K562 (cell line): ENCODE data around the gene MYO1D. TPM values are rescaled to one million over a fixed set of nuclear protein-coding genes. Genes with fewer than 3 reads are reported as not detected.
A peak's percentile ranks its signal among the peaks of the same experiment; 100 is the strongest.

Source experiments
- ADNP ChIP-seq: fragments of 200-800 bp; sonication (Bioruptor generic); IDR thresholded peaks from 2 replicates; pipeline ENCODE4 v1.6.1; 2016; ENCODE audit warnings: missing genetic modification characterization, missing compliant biosample characterization
- BRD9 ChIP-seq: fragments of 450-650 bp; IDR thresholded peaks from 2 replicates; pipeline ENCODE4 v1.6.1; 2018; ENCODE audit warnings: low read depth; ENCODE audit not compliant: partially characterized antibody
- CBFA2T3 ChIP-seq: fragments of 450-650 bp; IDR thresholded peaks from 2 replicates; pipeline ENCODE4 v1.6.1; 2017
- CSDE1 ChIP-seq, 2 experiments: fragments of 450-650 bp; IDR thresholded peaks; 2 replicates each; pipeline ENCODE4 v1.6.1; 2016; ENCODE audit warnings: mild to moderate bottlenecking in 1 of 2
- FOXA3 ChIP-seq, 2 experiments: fragments of 450-650 bp in 1 of 2; sonication (generic) in 1 of 2; formaldehyde crosslinking; IDR thresholded peaks in 1 of 2; conservative IDR thresholded peaks in 1 of 2; 2 replicates each; pipeline versions ENCODE4 v1.4.0 to v1.8.0; 2020 to 2022; ENCODE audit warnings: mild to moderate bottlenecking in 2 of 2, missing genetic modification reagents in 1 of 2
- FOXK1 ChIP-seq: sonication (generic); formaldehyde crosslinking; IDR thresholded peaks from 2 replicates; pipeline ENCODE4 v1.8.0; 2022; ENCODE audit warnings: missing genetic modification reagents, mild to moderate bottlenecking, borderline replicate concordance
- FUS ChIP-seq: fragments of 200-400 bp; formaldehyde crosslinking; optimal IDR thresholded peaks from 2 replicates; pipeline ENCODE3; 2017; ENCODE audit warnings: low read depth, low read length
- GABPA ChIP-seq: fragments of 200-800 bp; sonication (Bioruptor generic); conservative IDR thresholded peaks from 2 replicates; pipeline ENCODE4 v1.6.1; 2016; ENCODE audit warnings: low read depth, missing genetic modification characterization, missing compliant biosample characterization
- GABPB1 ChIP-seq: sonication (generic); formaldehyde crosslinking; IDR thresholded peaks from 2 replicates; pipeline ENCODE4 v1.8.0; 2022; ENCODE audit warnings: mild to moderate bottlenecking, missing genetic modification reagents
- HNRNPUL1 ChIP-seq: fragments of 200-400 bp; formaldehyde crosslinking; IDR thresholded peaks from 2 replicates; pipeline ENCODE4 v1.6.1; 2017; ENCODE audit warnings: low read length
- LEF1 ChIP-seq: fragments of 450-650 bp; IDR thresholded peaks from 2 replicates; pipeline ENCODE4 v1.6.1; 2016; ENCODE audit warnings: mild to moderate bottlenecking
- MCM5 ChIP-seq: fragments of 450-650 bp; IDR thresholded peaks from 2 replicates; pipeline ENCODE4 v1.6.1; 2016; ENCODE audit warnings: low read depth
- NONO ChIP-seq, 2 experiments: fragments of 200-400 bp in 1 of 2; fragments of 450-650 bp in 1 of 2; formaldehyde crosslinking in 1 of 2; IDR thresholded peaks; 2 replicates each; pipeline ENCODE4 v1.6.1; 2017; ENCODE audit warnings: low read depth in 2 of 2, mild to moderate bottlenecking in 2 of 2, moderate library complexity in 2 of 2, low read length in 1 of 2
- PHF20 ChIP-seq: fragments of 450-650 bp; IDR thresholded peaks from 2 replicates; pipeline ENCODE4 v1.6.1; 2018; ENCODE audit not compliant: partially characterized antibody
- PKNOX1 ChIP-seq: fragments of 450-650 bp; IDR thresholded peaks from 2 replicates; pipeline ENCODE4 v1.6.1; 2016
- RB1 ChIP-seq: fragments of 450-650 bp; IDR thresholded peaks from 2 replicates; pipeline ENCODE4 v1.6.1; 2017; ENCODE audit warnings: low read depth, mild to moderate bottlenecking
- RBFOX2 ChIP-seq: fragments of 200-400 bp; formaldehyde crosslinking; IDR thresholded peaks from 2 replicates; pipeline ENCODE4 v1.6.1; 2017; ENCODE audit warnings: low read depth, mild to moderate bottlenecking, low read length, moderate library complexity
- RBM34 ChIP-seq: fragments of 200-400 bp; formaldehyde crosslinking; IDR thresholded peaks from 2 replicates; pipeline ENCODE4 v1.6.1; 2018; ENCODE audit warnings: low read length, borderline replicate concordance; ENCODE audit not compliant: insufficient read depth
- SAFB2 ChIP-seq: fragments of 200-400 bp; formaldehyde crosslinking; IDR thresholded peaks from 2 replicates; pipeline ENCODE4 v1.6.1; 2018; ENCODE audit warnings: borderline replicate concordance, low read length, low read depth, moderate library complexity; ENCODE audit not compliant: severe bottlenecking
- SETDB1 ChIP-seq: IDR thresholded peaks from one replicate; pipeline ENCODE4 v1.6.1; 2012; ENCODE audit warnings: low read length, control low read depth, inconsistent platforms
- SREBF1 ChIP-seq: fragments of 150-350 bp; IDR thresholded peaks from 2 replicates; pipeline ENCODE4 v1.6.1; 2014; ENCODE audit warnings: antibody characterized with exemption, low read depth, low read length, borderline replicate concordance
- ZBTB8A ChIP-seq: fragments of 450-650 bp; IDR thresholded peaks from 2 replicates; pipeline ENCODE4 v1.6.1; 2018; ENCODE audit warnings: mild to moderate bottlenecking, moderate library complexity; ENCODE audit not compliant: partially characterized antibody
- ZBTB9 ChIP-seq: fragments of 450-650 bp; formaldehyde crosslinking; IDR thresholded peaks from 2 replicates; pipeline ENCODE4 v1.4.0; 2020; ENCODE audit warnings: mild to moderate bottlenecking, moderate library complexity
- ZNF217 ChIP-seq: sonication (generic); formaldehyde crosslinking; IDR thresholded peaks from 2 replicates; pipeline ENCODE4 v1.8.0; 2022; ENCODE audit warnings: mild to moderate bottlenecking, missing genetic modification reagents
- ZNF347 ChIP-seq: fragments of 450-650 bp; formaldehyde crosslinking; IDR thresholded peaks from 2 replicates; pipeline ENCODE4 v1.4.0; 2020; ENCODE audit warnings: low read depth, mild to moderate bottlenecking, moderate library complexity
- ZNF449 ChIP-seq: fragments of 250-450 bp; sonication (Bioruptor Pico); IDR thresholded peaks from 2 replicates; pipeline ENCODE4 v1.8.0; 2022; ENCODE audit warnings: moderate library complexity, mild to moderate bottlenecking, inconsistent platforms
- ZNF551 ChIP-seq: fragments of 250-450 bp; sonication (Bioruptor Pico); IDR thresholded peaks from 2 replicates; pipeline ENCODE4 v1.5.0; 2021; ENCODE audit warnings: mild to moderate bottlenecking, moderate library complexity
- ZNF707 ChIP-seq: fragments of 250-450 bp; sonication (Bioruptor Pico); conservative IDR thresholded peaks from 2 replicates; pipeline ENCODE4 v1.8.0; 2022; ENCODE audit warnings: inconsistent platforms, mild to moderate bottlenecking, moderate library complexity
- polyA plus RNA-seq, 8 experiments: library from polyadenylated mRNA; depleted of rRNA in 4 of 8; stranded (reverse) in 5 of 8; unstranded in 3 of 8; fragments of >200 nt; fragmentation: Nextera tagmentation in 2 of 8; fragmentation: Illumina TruSeq in 1 of 8; extraction: Ambion mirVana in 2 of 8; extraction: Trizol in 1 of 8; gene quantifications; 2 replicates each; pipeline versions ENCODE4 v1.2.1 to v1.2.3, GENCODE V29; 2011 to 2014; ENCODE audit warnings: inconsistent platforms in 1 of 8, missing spikeins in 1 of 8
- total RNA-seq, 7 experiments: library from RNA; depleted of rRNA in 6 of 7; stranded (reverse); fragments of >200 nt in 6 of 7; fragmentation: Illumina TruSeq in 2 of 7; extraction: Trizol in 2 of 7; gene quantifications; 2 replicates each; pipeline versions ENCODE4 v1.2.1 to v1.2.3, GENCODE V29; 2011 to 2021; ENCODE audit warnings: low replicate concordance in 1 of 7

The MYO1D gene
- total and polyA plus RNA-seq, 9 of the 15 experiments (the other 6 are each of a cell fraction or from before 2014, with no cell fraction given) = 2.1 to 71.2 (median 45.4) TPM

- TF ChIP-seq SREBF1 (no peak), ZNF347 (CRISPR knock-in tag) (no peak), MCM5 (no peak), ZNF707 (CRISPR knock-in tag) (no peak), FOXK1 (CRISPR knock-in tag) (no peak), RBFOX2 (no peak), HNRNPUL1 (no peak), GABPB1 (CRISPR knock-in tag) (0 out of 2 replicates have a peak, but pooled peaks have one; percentile 33), ZNF217 (CRISPR knock-in tag) (no peak), RBM34 (no peak), FOXA3 (CRISPR knock-in tag; conservative IDR thresholded peaks at IDR 0.05 in 1 of 2, IDR thresholded peaks at IDR 0.05 in 1 of 2) (no peak), ZNF449 (CRISPR knock-in tag) (no peak), LEF1 (no peak), CBFA2T3 (no peak), NONO (IDR thresholded peaks at IDR 0.05; ENCODE audit: low read depth in 2 of 2, low read length in 1 of 2) (no peak), GABPA (tag) (no peak; the same call in 1 of the 2 replicates), SETDB1 (no peak), ZNF551 (no peak), PKNOX1 (peak; percentile 65), FUS (no peak), ZBTB9 (no peak), ADNP (no peak), CSDE1 (IDR thresholded peaks at IDR 0.05) (no peak), SAFB2 (no peak), RB1 (peak; percentile 69), PHF20 (no peak), ZBTB8A (no peak), BRD9 (peak; percentile 91)
These were observed 33.0 kb upstream of the MYO1D start (continued) for GRCh38 chr17:32909787-32910369.
